IMR-90 (cell line): Measurements from ENCODE around the gene ZBTB44. TPM values are rescaled to one million over a fixed set of nuclear protein-coding genes. Genes with fewer than 3 reads are reported as not detected.

Source experiments
- ATAC-seq: fragments of 200-7000 bp; cut with Tn5 transposase; 2 replicates; pipeline ENCODE4 v1.9.1; 2020; ENCODE audit warnings: low read depth, mild to moderate bottlenecking, moderate library complexity
- BruUV-seq: library from RNA; stranded (reverse); fragments of 400-500 nt; replicated peaks from 2 replicates; lab custom pipeline; 2021; lab: Mats Ljungman, UMichigan
- CTCF ChIA-PET: fragments of 300-600 bp; formaldehyde crosslinking; extraction: SDS; loops from one replicate; lab custom pipeline; 2021; ENCODE audit warnings: antibody characterized with exemption; lab: Yijun Ruan, JAX
- POLR2A ChIA-PET: fragments of 300-600 bp; sonication (Branson Sonifier 250); formaldehyde crosslinking; loops from one replicate; lab custom pipeline; 2022; ENCODE audit warnings: antibody characterized with exemption; ENCODE audit not compliant: unreplicated experiment; lab: Charles Lee
- DNase-seq: peaks from one replicate; pipeline ENCODE4 v3.0.0; 2013
- H2AFZ ChIP-seq: replicated peaks from 2 replicates; pipeline ENCODE3; 2013; ENCODE audit warnings: low read length, mild to moderate bottlenecking; ENCODE audit not compliant: poor library complexity
- H2AK5ac ChIP-seq: 2 replicates; pipeline ENCODE4 v1.6.1; 2013; ENCODE audit warnings: low read depth, low read length, inconsistent platforms
- H2AK9ac ChIP-seq: replicated peaks from 2 replicates; pipeline ENCODE3; 2013; ENCODE audit warnings: mild to moderate bottlenecking, low read depth, low read length, moderate library complexity; ENCODE audit not compliant: poor library complexity
- H2BK120ac ChIP-seq: 2 replicates; pipeline ENCODE4 v1.6.1; 2013; ENCODE audit warnings: low read depth, low read length, inconsistent platforms
- H2BK15ac ChIP-seq: 3 replicates; pipeline ENCODE4 v1.6.1; 2013; ENCODE audit warnings: low read depth, low read length, inconsistent platforms
- H2BK20ac ChIP-seq: 2 replicates; pipeline ENCODE4 v1.6.1; 2013; ENCODE audit warnings: low read depth, mild to moderate bottlenecking, inconsistent platforms, low read length, moderate library complexity
- H2BK5ac ChIP-seq: 2 replicates; pipeline ENCODE4 v1.6.1; 2013; ENCODE audit warnings: mild to moderate bottlenecking, low read depth, low read length, inconsistent platforms; ENCODE audit not compliant: poor library complexity, severe bottlenecking
- H3K14ac ChIP-seq: replicated peaks from 2 replicates; pipeline ENCODE4 v1.6.1; 2013; ENCODE audit warnings: low read depth, low read length, inconsistent platforms
- H3K18ac ChIP-seq: 2 replicates; pipeline ENCODE4 v1.6.1; 2013; ENCODE audit warnings: low read depth, low read length, control low read depth
- H3K23ac ChIP-seq: 2 replicates; pipeline ENCODE4 v1.6.1; 2013; ENCODE audit warnings: low read depth, low read length, inconsistent platforms
- H3K27ac ChIP-seq: 2 replicates; pipeline ENCODE4 v1.5.1; 2013; ENCODE audit warnings: mild to moderate bottlenecking, control low read depth, low read length; ENCODE audit not compliant: insufficient read depth
- H3K27me3 ChIP-seq: 2 replicates; pipeline ENCODE4 v1.6.1; 2013; ENCODE audit warnings: low read length; ENCODE audit not compliant: control insufficient read depth, insufficient read depth
- H3K36me3 ChIP-seq: 2 replicates; pipeline ENCODE4 v1.6.1; 2013; ENCODE audit warnings: low read length, mixed read lengths; ENCODE audit not compliant: control insufficient read depth, insufficient read depth
- H3K4ac ChIP-seq: 2 replicates; pipeline ENCODE4 v1.6.1; 2013; ENCODE audit warnings: low read depth, low read length, inconsistent platforms
- H3K4me1 ChIP-seq: 2 replicates; pipeline ENCODE4 v1.6.1; 2013; ENCODE audit warnings: low read length, mixed read lengths; ENCODE audit not compliant: control insufficient read depth, insufficient read depth
- H3K4me2 ChIP-seq: 2 replicates; pipeline ENCODE4 v1.6.1; 2013; ENCODE audit warnings: low read depth, mild to moderate bottlenecking, control low read depth, low read length, moderate library complexity
- H3K4me3 ChIP-seq: 2 replicates; pipeline ENCODE4 v1.5.1; 2013; ENCODE audit warnings: low read depth, mild to moderate bottlenecking, control low read depth, low read length, moderate library complexity; ENCODE audit not compliant: insufficient read depth
- H3K56ac ChIP-seq: 2 replicates; pipeline ENCODE4 v1.6.1; 2013; ENCODE audit warnings: low read length, inconsistent platforms; ENCODE audit not compliant: insufficient read depth; ENCODE audit errors: extremely low read depth
- H3K79me1 ChIP-seq, 2 experiments: 2 replicates each; pipeline ENCODE4 v1.6.1; 2013; ENCODE audit warnings: low read length in 2 of 2, inconsistent platforms in 1 of 2, low read depth in 1 of 2
- H3K9ac ChIP-seq: 2 replicates; pipeline ENCODE4 v1.6.1; 2013; ENCODE audit warnings: low read depth, low read length, control low read depth
- H3K9me1 ChIP-seq: 2 replicates; pipeline ENCODE4 v1.6.1; 2013; ENCODE audit warnings: low read length, inconsistent platforms; ENCODE audit not compliant: insufficient read depth
- H3K9me3 ChIP-seq: 2 replicates; pipeline ENCODE4 v1.6.1; 2013; ENCODE audit warnings: low read length; ENCODE audit not compliant: control insufficient read depth, insufficient read depth
- H4K20me1 ChIP-seq: 2 replicates; pipeline ENCODE4 v1.6.1; 2013; ENCODE audit warnings: low read length, inconsistent platforms; ENCODE audit not compliant: insufficient read depth
- H4K5ac ChIP-seq: 2 replicates; pipeline ENCODE4 v1.6.1; 2013; ENCODE audit warnings: mild to moderate bottlenecking, low read depth, low read length, control low read depth
- H4K8ac ChIP-seq, 2 experiments: 2 replicates each; pipeline ENCODE4 v1.6.1; 2013; ENCODE audit warnings: low read depth in 2 of 2, low read length in 2 of 2, control low read depth in 1 of 2, inconsistent platforms in 1 of 2
- H4K91ac ChIP-seq: 2 replicates; pipeline ENCODE4 v1.6.1; 2013; ENCODE audit warnings: low read depth, low read length, inconsistent platforms; ENCODE audit not compliant: insufficient read depth
- BHLHE40 ChIP-seq: fragments of 150-350 bp; IDR thresholded peaks from 2 replicates; pipeline ENCODE4 v1.6.1; 2016; ENCODE audit warnings: mild to moderate bottlenecking, low read depth, low read length
- CEBPB ChIP-seq: IDR thresholded peaks from 2 replicates; pipeline ENCODE4 v1.6.1; 2012; ENCODE audit warnings: low read depth, low read length, improper control_type of control experiment
- CHD1 ChIP-seq: IDR thresholded peaks from 2 replicates; pipeline ENCODE4 v1.6.1; 2012; ENCODE audit warnings: low read depth, low read length, improper control_type of control experiment
- MAFK ChIP-seq: IDR thresholded peaks from 2 replicates; pipeline ENCODE4 v1.6.1; 2012; ENCODE audit warnings: low read depth, low read length, improper control_type of control experiment
- MAZ ChIP-seq: IDR thresholded peaks from 2 replicates; pipeline ENCODE4 v1.6.1; 2012; ENCODE audit warnings: low read depth, mild to moderate bottlenecking, low read length, improper control_type of control experiment, moderate library complexity, borderline replicate concordance
- MXI1 ChIP-seq: IDR thresholded peaks from 2 replicates; pipeline ENCODE4 v1.6.1; 2012; ENCODE audit warnings: low read depth, mild to moderate bottlenecking, low read length, moderate library complexity, borderline replicate concordance
- RCOR1 ChIP-seq: IDR thresholded peaks from 2 replicates; pipeline ENCODE4 v1.6.1; 2012; ENCODE audit warnings: mild to moderate bottlenecking, low read length, improper control_type of control experiment; ENCODE audit not compliant: insufficient replicate concordance
- SMC3 ChIP-seq: fragments of 150-350 bp; IDR thresholded peaks from 2 replicates; pipeline ENCODE4 v1.6.1; 2016; ENCODE audit warnings: low read depth, mild to moderate bottlenecking, antibody characterized with exemption, low read length, moderate library complexity
- WGBS, 2 experiments: methylation state at CpG; one replicate each; pipeline versions ENCODE4 v1.1.5 to v1.1.7; 2013; ENCODE audit warnings: missing lambda C conversion rate in 2 of 2; ENCODE audit not compliant: insufficient read length in 1 of 2; ENCODE audit errors: extremely low coverage in 2 of 2; 5-methylcytosine and 5-hydroxymethylcytosine counted together
- dilution Hi-C: fragments of 300-500 bp; cut with HindIII; formaldehyde crosslinking; loops from one replicate; pipeline ENCODE4 v1.14.3; 2018; ENCODE audit warnings: low sequenced_read_pairs; ENCODE audit not compliant: unreplicated experiment
- in situ Hi-C: fragments of 300-500 bp; cut with MboI; formaldehyde crosslinking; loops from 3 replicates; pipeline ENCODE4 v1.14.3; 2019; ENCODE audit warnings: low sequenced_read_pairs, inconsistent platforms, mixed read lengths
- intact Hi-C: fragments of 100-400 bp; cut with micrococcal nuclease; formaldehyde crosslinking; loops from 2 replicates; pipeline ENCODE4 v1.10.0; 2022
- polyA plus RNA-seq, 3 experiments: library from polyadenylated mRNA; depleted of rRNA; stranded (reverse); fragments of >200 nt; gene quantifications; 2 replicates each; pipeline ENCODE4 v1.2.3, GENCODE V29; 2012; ENCODE audit warnings: low replicate concordance in 1 of 3
- total RNA-seq: library from RNA; depleted of rRNA; stranded (reverse); fragments of >200 nt; gene quantifications from 2 replicates; pipeline ENCODE4 v1.2.3, GENCODE V29; 2012
- TF ChIP-seq, protein P1 (sequence below): conservative IDR thresholded peaks from 2 replicates; pipeline ENCODE4 v1.5.1; 2012; ENCODE audit warnings: mild to moderate bottlenecking, low read depth, low read length, improper control_type of control experiment

Gene ZBTB44
- total and polyA plus RNA-seq, 2 of the 4 experiments (the other 2 are of a cell fraction), result 6.9 to 23.3 TPM

DNA sequence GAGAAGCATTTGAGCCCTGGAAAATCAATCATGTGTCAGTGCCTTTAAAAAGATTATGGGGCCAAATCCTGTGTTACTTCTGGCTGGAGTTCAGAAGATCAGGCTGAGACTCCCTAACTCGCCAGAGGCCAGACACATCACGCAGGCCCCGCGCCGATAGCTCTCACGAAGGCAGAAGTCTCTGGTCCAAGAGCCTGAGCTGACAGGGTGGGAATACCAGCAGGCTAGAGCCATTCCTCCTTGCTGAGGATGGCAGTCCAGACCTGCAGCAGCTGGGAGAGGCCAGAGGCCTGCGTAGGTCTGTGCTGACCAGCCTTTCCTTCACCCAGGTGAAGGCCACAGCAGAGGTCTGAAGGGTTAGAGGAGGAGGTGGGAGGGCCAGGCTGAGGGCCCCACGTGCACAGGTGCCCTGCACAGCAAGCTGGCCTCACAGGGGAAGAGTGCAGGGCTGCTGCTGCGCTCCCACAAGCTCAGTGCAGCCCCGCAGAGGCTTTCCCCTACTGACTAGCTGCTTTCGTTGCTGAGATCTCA lies 102.2 kb downstream of the ZBTB44 start:
- Histone ChIP-seq H3K4me2 (no peak overlapping the region), H3K4ac (no peak overlapping the region), H3K18ac (no peak overlapping the region), H3K4me3 (no peak overlapping the region), H4K20me1 (no peaks in the 10 kb centered on the region), H2AFZ (no peak overlapping the region), H3K27ac (no peak overlapping the region), H2BK120ac (no peak overlapping the region), H3K14ac (no peak overlapping the region), H2AK5ac (no peak overlapping the region), H3K36me3 (no peaks in the 10 kb centered on the region), H4K8ac (no peak overlapping the region), H3K27me3 (peaks cover 46% of the 10 kb centered on the region), H2BK15ac (no peak overlapping the region), H3K56ac (no peak overlapping the region), H3K23ac (no peak overlapping the region), H4K5ac (no peak overlapping the region), H3K9me1 (no peaks in the 10 kb centered on the region), H2AK9ac (no peak overlapping the region), H3K4me1 (no peaks in the 10 kb centered on the region), H2BK20ac (no peak overlapping the region), H3K9me3 (no peaks in the 10 kb centered on the region), H4K91ac (no peak overlapping the region), H3K9ac (no peak overlapping the region), H3K79me1 (no peaks in the 10 kb centered on the region), H2BK5ac (no peak overlapping the region)
- 34% methylated on average over 7 of the region's 11 CpGs; no CpG with 5 or more reads in 1 of the 2 experiments for WGBS, 2 experiments
- in situ Hi-C loops, result loop anchor here (5.0 to 25.0 kb wide), 3 partner anchors 175 to 652 kb away; partner anchors contain the start of gene ADAMTS8
- ATAC-seq (no peak), DNase-seq (no peak)
- intact Hi-C loops, result loop anchor here (5.0 to 10.0 kb wide), 3 partner anchors 170 to 680 kb away; no protein-coding TSS in a partner anchor
- POLR2A ChIA-PET, result interaction anchor here (1.2 kb wide), 1 partner anchor 214 kb away, joined by 3 read pairs; no protein-coding TSS in a partner anchor
- TF ChIP-seq CHD1 (no peak), BHLHE40 (no peak), MAZ (no peak), RCOR1 (no peak), SMC3 (no peak), MAFK (no peak), MXI1 (no peak), CEBPB (no peak)
- TF ChIP-seq, protein P1, sequence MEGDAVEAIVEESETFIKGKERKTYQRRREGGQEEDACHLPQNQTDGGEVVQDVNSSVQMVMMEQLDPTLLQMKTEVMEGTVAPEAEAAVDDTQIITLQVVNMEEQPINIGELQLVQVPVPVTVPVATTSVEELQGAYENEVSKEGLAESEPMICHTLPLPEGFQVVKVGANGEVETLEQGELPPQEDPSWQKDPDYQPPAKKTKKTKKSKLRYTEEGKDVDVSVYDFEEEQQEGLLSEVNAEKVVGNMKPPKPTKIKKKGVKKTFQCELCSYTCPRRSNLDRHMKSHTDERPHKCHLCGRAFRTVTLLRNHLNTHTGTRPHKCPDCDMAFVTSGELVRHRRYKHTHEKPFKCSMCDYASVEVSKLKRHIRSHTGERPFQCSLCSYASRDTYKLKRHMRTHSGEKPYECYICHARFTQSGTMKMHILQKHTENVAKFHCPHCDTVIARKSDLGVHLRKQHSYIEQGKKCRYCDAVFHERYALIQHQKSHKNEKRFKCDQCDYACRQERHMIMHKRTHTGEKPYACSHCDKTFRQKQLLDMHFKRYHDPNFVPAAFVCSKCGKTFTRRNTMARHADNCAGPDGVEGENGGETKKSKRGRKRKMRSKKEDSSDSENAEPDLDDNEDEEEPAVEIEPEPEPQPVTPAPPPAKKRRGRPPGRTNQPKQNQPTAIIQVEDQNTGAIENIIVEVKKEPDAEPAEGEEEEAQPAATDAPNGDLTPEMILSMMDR, result no peak
- BruUV-seq, result no TSS peak
- dilution Hi-C loops, result no loop called here
- CTCF ChIA-PET, result interaction anchor here (0.6 to 1.3 kb wide), 10 partner anchors 17 to 650 kb away, joined by 3 to 8 read pairs (median 4); partner anchors contain the start of gene ADAMTS8
